Measurements from ENCODE around the gene UNC5A. TPM values are rescaled to one million over a fixed set of nuclear protein-coding genes. Genes with fewer than 3 reads are reported as not detected.

UNC5A gene
- polyA plus RNA-seq, 4 donors, result 0.15 to 0.63 TPM; not detected in 2

GRCh38 chr5:176803068-176803942 is 7.1 kb upstream of the UNC5A start:
- no peaks in the 10 kb centered on the region for H3K4me1 ChIP-seq (ENCODE audit: control insufficient read depth in 3 of 3, insufficient read depth in 2 of 3, low read depth in 1 of 3, low read length in 2 of 3)
- H3K36me3 ChIP-seq (ENCODE audit: control insufficient read depth in 3 of 3, insufficient read depth in 2 of 3, low read depth in 1 of 3, low read length in 3 of 3), result no peaks in the 10 kb centered on the region
- no peaks in the 10 kb centered on the region for H3K9me3 ChIP-seq (ENCODE audit: control insufficient read depth in 2 of 2, insufficient read depth in 1 of 2, low read depth in 1 of 2, low read length in 1 of 2)
- DNase-seq, result no peak
- H3K4me3 ChIP-seq (ENCODE audit: low read depth in 1 of 3, low read length in 3 of 3), result no peak overlapping the region
- WGBS, 3 donors, result 63 to 65% (median 65%) methylated on average over 24 of the region's 24 CpGs
- no peak for FAIRE-seq
- no peak overlapping the region for H3K27ac ChIP-seq (ENCODE audit: low read depth in 1 of 3, low read length in 2 of 3)
- H3K27me3 ChIP-seq (ENCODE audit: control insufficient read depth in 3 of 3, insufficient read depth in 3 of 3, low read length in 3 of 3), result peaks cover 0 to 17% (median 6%) of the 10 kb centered on the region in 3 donors

DNA sequence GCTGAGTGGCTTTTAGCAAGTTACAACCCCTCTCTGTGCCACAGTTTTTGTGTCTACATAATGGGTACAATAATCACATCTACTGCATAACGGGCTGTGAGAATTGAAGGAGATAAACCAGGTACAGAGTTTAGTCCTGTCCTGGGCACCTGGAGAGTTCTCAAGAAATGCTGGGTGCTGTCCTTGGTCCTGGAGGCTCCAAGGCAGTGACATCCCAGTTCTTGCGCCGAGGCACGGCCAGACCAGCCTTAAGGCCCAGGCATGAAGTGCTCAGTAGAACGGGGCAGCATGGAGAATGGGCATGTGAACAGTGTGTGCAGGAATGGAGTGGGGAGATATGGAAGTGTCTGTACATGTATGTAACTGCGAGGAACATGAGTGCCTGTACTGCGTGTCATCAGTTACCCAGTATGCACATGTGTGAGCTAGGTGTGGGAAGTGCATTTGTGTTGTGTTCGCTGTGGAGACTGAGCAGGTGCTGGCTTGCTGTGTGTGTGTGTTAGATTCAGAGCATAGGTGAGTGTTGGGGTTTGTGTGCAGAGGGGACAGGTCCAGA is 6.3 kb upstream of the UNC5A start:
- Histone ChIP-seq H3K36me3 (ENCODE audit: control insufficient read depth in 3 of 3, insufficient read depth in 2 of 3, low read depth in 1 of 3, low read length in 3 of 3) (no peaks in the 10 kb centered on the region), H3K27ac (ENCODE audit: low read depth in 1 of 3, low read length in 2 of 3) (no peak overlapping the region), H3K9me3 (ENCODE audit: control insufficient read depth in 2 of 2, insufficient read depth in 1 of 2, low read depth in 1 of 2, low read length in 1 of 2) (no peaks in the 10 kb centered on the region), H3K4me3 (ENCODE audit: low read depth in 1 of 3, low read length in 3 of 3) (no peak overlapping the region), H3K27me3 (ENCODE audit: control insufficient read depth in 3 of 3, insufficient read depth in 3 of 3, low read length in 3 of 3) (peaks cover 0 to 20% (median 13%) of the 10 kb centered on the region in 3 donors), H3K4me1 (ENCODE audit: control insufficient read depth in 3 of 3, insufficient read depth in 2 of 3, low read depth in 1 of 3, low read length in 2 of 3) (no peaks in the 10 kb centered on the region)
- DNase-seq (peak in 1 of 2 donors; percentile 47), FAIRE-seq (no peak)
- 44 to 48% (median 45%) methylated on average over 8 of the region's 8 CpGs for WGBS, 3 donors

GRCh38 chr5:176806137-176806536 is 4.2 kb upstream of the UNC5A start:
- Histone ChIP-seq H3K4me3 (ENCODE audit: low read depth in 1 of 3, low read length in 3 of 3) (no peak overlapping the region), H3K27ac (ENCODE audit: low read depth in 1 of 3, low read length in 2 of 3) (no peak overlapping the region), H3K4me1 (ENCODE audit: control insufficient read depth in 3 of 3, insufficient read depth in 2 of 3, low read depth in 1 of 3, low read length in 2 of 3) (no peaks in the 10 kb centered on the region), H3K36me3 (ENCODE audit: control insufficient read depth in 3 of 3, insufficient read depth in 2 of 3, low read depth in 1 of 3, low read length in 3 of 3) (no peaks in the 10 kb centered on the region), H3K27me3 (ENCODE audit: control insufficient read depth in 3 of 3, insufficient read depth in 3 of 3, low read length in 3 of 3) (peaks cover 13 to 26% (median 21%) of the 10 kb centered on the region in 3 donors), H3K9me3 (ENCODE audit: control insufficient read depth in 2 of 2, insufficient read depth in 1 of 2, low read depth in 1 of 2, low read length in 1 of 2) (no peaks in the 10 kb centered on the region)
- 0% methylated on average over 1 of the region's 1 CpG for WGBS, 3 donors
- no peak for FAIRE-seq
- DNase-seq, result no peak

DNA sequence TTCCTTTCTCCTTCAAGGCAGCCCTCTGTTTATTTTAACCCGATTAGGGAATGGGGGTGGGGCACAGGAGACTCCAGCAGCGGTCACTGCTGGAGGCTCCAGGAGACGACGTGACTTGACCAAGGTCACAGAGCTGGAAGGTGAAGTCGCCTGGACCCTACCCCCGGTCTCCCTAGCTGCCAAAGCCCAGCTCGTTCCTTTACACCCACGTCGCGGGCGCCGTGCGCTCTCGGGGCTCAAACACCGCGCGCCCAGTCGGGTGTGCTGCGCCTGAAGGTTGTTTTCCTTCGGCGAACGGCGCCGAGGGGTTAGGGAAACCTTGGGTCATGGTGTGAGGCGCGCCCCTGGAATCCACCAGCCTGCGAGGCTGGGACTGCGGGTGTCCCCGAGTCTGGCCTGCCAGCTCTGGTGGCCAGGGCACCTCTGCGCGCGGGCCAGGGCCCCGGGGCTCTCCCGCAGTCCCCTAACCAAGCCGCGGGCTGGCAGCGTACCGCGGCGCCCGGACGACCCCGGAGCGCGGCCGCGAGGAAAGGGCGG is 747 bp upstream of the UNC5A start:
- FAIRE-seq, result no peak
- H3K4me3 ChIP-seq (ENCODE audit: low read depth in 1 of 3, low read length in 3 of 3), result peak overlapping the region in 1 of 3 donors; percentile 33
- 1 to 4% (median 3%) methylated on average over 38 to 48 of the region's 48 CpGs for WGBS, 3 donors

GRCh38 chr5:176810687-176811501 is 535 bp downstream of the UNC5A start:
- Histone ChIP-seq H3K9me3 (ENCODE audit: control insufficient read depth in 2 of 2, insufficient read depth in 1 of 2, low read depth in 1 of 2, low read length in 1 of 2) (no peaks in the 10 kb centered on the region), H3K4me3 (ENCODE audit: low read depth in 1 of 3, low read length in 3 of 3) (peak overlapping the region in 1 of 3 donors; percentile 33), H3K27me3 (ENCODE audit: control insufficient read depth in 3 of 3, insufficient read depth in 3 of 3, low read length in 3 of 3) (peaks cover 18 to 55% (median 33%) of the 10 kb centered on the region in 3 donors), H3K36me3 (ENCODE audit: control insufficient read depth in 3 of 3, insufficient read depth in 2 of 3, low read depth in 1 of 3, low read length in 3 of 3) (no peaks in the 10 kb centered on the region), H3K4me1 (ENCODE audit: control insufficient read depth in 3 of 3, insufficient read depth in 2 of 3, low read depth in 1 of 3, low read length in 2 of 3) (no peaks in the 10 kb centered on the region), H3K27ac (ENCODE audit: low read depth in 1 of 3, low read length in 2 of 3) (no peak overlapping the region)
- no peak for FAIRE-seq
- WGBS, 3 donors, result 3 to 5% (median 4%) methylated on average over 40 to 68 of the region's 68 CpGs
- DNase-seq, result peak in 1 of 2 donors; percentile 16

More for the DNA sequence above, 747 bp upstream of the UNC5A start:
- DNase-seq, result no peak
- H3K9me3 ChIP-seq (ENCODE audit: control insufficient read depth in 2 of 2, insufficient read depth in 1 of 2, low read depth in 1 of 2, low read length in 1 of 2), result no peaks in the 10 kb centered on the region
- no peaks in the 10 kb centered on the region for H3K36me3 ChIP-seq (ENCODE audit: control insufficient read depth in 3 of 3, insufficient read depth in 2 of 3, low read depth in 1 of 3, low read length in 3 of 3)
- H3K4me1 ChIP-seq (ENCODE audit: control insufficient read depth in 3 of 3, insufficient read depth in 2 of 3, low read depth in 1 of 3, low read length in 2 of 3), result no peaks in the 10 kb centered on the region
- no peak overlapping the region for H3K27ac ChIP-seq (ENCODE audit: low read depth in 1 of 3, low read length in 2 of 3)
- peaks cover 18 to 49% (median 32%) of the 10 kb centered on the region in 3 donors for H3K27me3 ChIP-seq (ENCODE audit: control insufficient read depth in 3 of 3, insufficient read depth in 3 of 3, low read length in 3 of 3)

- H3K4me1 ChIP-seq (ENCODE audit: control insufficient read depth in 3 of 3, insufficient read depth in 2 of 3, low read depth in 1 of 3, low read length in 2 of 3), result no peaks in the 10 kb centered on the region
- peaks cover 18 to 69% (median 33%) of the 10 kb centered on the region in 3 donors for H3K27me3 ChIP-seq (ENCODE audit: control insufficient read depth in 3 of 3, insufficient read depth in 3 of 3, low read length in 3 of 3)
- no peak overlapping the region for H3K27ac ChIP-seq (ENCODE audit: low read depth in 1 of 3, low read length in 2 of 3)
- no peak overlapping the region for H3K4me3 ChIP-seq (ENCODE audit: low read depth in 1 of 3, low read length in 3 of 3)
- H3K36me3 ChIP-seq (ENCODE audit: control insufficient read depth in 3 of 3, insufficient read depth in 2 of 3, low read depth in 1 of 3, low read length in 3 of 3), result no peaks in the 10 kb centered on the region
- DNase-seq, result peak in 1 of 2 donors; percentile 23
- WGBS, 3 donors, result 29 to 39% (median 36%) methylated on average over 31 to 37 of the region's 37 CpGs
- H3K9me3 ChIP-seq (ENCODE audit: control insufficient read depth in 2 of 2, insufficient read depth in 1 of 2, low read depth in 1 of 2, low read length in 1 of 2), result no peaks in the 10 kb centered on the region
- FAIRE-seq, result no peak
Measured at GRCh38 chr5:176812269-176813259, 2.2 kb downstream of the UNC5A start.

DNA sequence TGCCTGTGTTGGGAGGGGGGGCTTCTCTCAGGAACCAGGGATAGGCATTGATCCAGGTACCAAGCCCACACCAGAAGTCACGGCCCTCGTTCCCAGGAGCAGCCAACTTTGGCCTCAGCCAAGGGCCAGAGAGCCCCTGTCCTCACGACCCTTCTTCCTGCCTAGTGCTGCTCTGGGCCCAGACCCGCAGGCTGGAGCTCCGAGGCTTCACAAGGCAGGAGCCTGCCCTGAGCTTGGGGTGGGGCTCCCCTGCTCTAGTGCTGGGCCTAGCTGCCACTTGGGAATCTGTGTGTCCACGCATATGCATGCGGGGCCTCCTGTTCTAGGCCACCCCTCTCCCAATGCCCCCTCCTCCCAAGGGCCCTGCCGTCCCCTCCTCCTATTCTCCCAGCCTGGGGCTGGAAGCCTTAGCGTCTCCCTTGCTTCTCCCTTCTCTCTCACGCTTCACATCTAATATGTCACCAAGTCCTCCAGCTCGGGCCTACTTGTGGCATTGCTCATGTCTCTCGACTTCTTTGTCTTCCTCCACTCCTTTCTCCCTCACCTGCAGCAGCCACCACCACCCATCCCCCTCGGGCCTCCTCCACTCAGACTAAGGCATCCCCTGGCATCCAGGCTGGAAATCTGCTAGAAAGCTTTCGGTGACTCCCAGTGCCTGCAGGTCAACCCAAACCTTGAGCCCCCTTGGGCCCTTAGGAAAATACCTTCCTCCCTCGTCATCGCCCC is 3.4 kb downstream of the UNC5A start:
- no peak overlapping the region for H3K27ac ChIP-seq (ENCODE audit: low read depth in 1 of 3, low read length in 2 of 3)
- no peak for FAIRE-seq
- H3K36me3 ChIP-seq (ENCODE audit: control insufficient read depth in 3 of 3, insufficient read depth in 2 of 3, low read depth in 1 of 3, low read length in 3 of 3), result no peaks in the 10 kb centered on the region
- H3K4me3 ChIP-seq (ENCODE audit: low read depth in 1 of 3, low read length in 3 of 3), result no peak overlapping the region
- DNase-seq, result no peak
- WGBS, 3 donors, result 75 to 86% (median 77%) methylated on average over 16 of the region's 16 CpGs
- H3K27me3 ChIP-seq (ENCODE audit: control insufficient read depth in 3 of 3, insufficient read depth in 3 of 3, low read length in 3 of 3), result peaks cover 18 to 73% (median 33%) of the 10 kb centered on the region in 3 donors
- H3K4me1 ChIP-seq (ENCODE audit: control insufficient read depth in 3 of 3, insufficient read depth in 2 of 3, low read depth in 1 of 3, low read length in 2 of 3), result no peaks in the 10 kb centered on the region
- no peaks in the 10 kb centered on the region for H3K9me3 ChIP-seq (ENCODE audit: control insufficient read depth in 2 of 2, insufficient read depth in 1 of 2, low read depth in 1 of 2, low read length in 1 of 2)
